Psoas muscle (tissue), 8 donors: ENCODE data around the gene CHD6. TPM values are rescaled to one million over a fixed set of nuclear protein-coding genes. Genes with fewer than 3 reads are reported as not detected.

Experiments
- ATAC-seq, 4 donors: fragments of 200-7000 bp; cut with Tn5 transposase; one replicate each; pipeline ENCODE4 v1.9.1; 2020; ENCODE audit warnings: moderate library complexity in 3 of 4, mild to moderate bottlenecking in 2 of 4
- DNase-seq, 2 donors: peaks; one replicate each; pipeline ENCODE4 v3.0.0-alpha.2; 2020
- H3K27ac ChIP-seq: fragments of 200-600 bp; one replicate; pipeline ENCODE4 v1.8.0; 2022
- H3K27me3 ChIP-seq, 3 donors: fragments of 200-600 bp in 1 of 3; one replicate each; pipeline versions ENCODE4 v1.6.1 to v1.8.0; 2013 to 2022; ENCODE audit warnings: low read length in 2 of 3, mild to moderate bottlenecking in 2 of 3, moderate library complexity in 1 of 3; ENCODE audit not compliant: insufficient read depth in 3 of 3
- H3K36me3 ChIP-seq, 2 donors: fragments of 200-600 bp in 1 of 2; one replicate each; pipeline versions ENCODE4 v1.6.1 to v1.8.0; 2013 to 2022; ENCODE audit warnings: low read depth in 1 of 2, mild to moderate bottlenecking in 1 of 2, moderate library complexity in 1 of 2; ENCODE audit not compliant: insufficient read depth in 1 of 2
- H3K4me1 ChIP-seq: fragments of 200-600 bp; one replicate; pipeline ENCODE4 v1.8.0; 2022
- H3K4me3 ChIP-seq: fragments of 200-600 bp; one replicate; pipeline ENCODE4 v1.8.0; 2022; ENCODE audit warnings: mild to moderate bottlenecking
- H3K9me3 ChIP-seq: fragments of 200-600 bp; one replicate; pipeline ENCODE4 v1.8.0; 2022
- CTCF ChIP-seq: fragments of 200-600 bp; IDR thresholded peaks from one replicate; pipeline ENCODE4 v1.8.0; 2022; ENCODE audit warnings: antibody characterized with exemption
- WGBS, 3 donors: extraction: QIAGEN DNeasy Blood & Tissue Kit; methylation state at CpG; one replicate each; pipeline versions ENCODE4 v1.1.6 to v1.1.7; 2013; 5-methylcytosine and 5-hydroxymethylcytosine counted together
- intact Hi-C, 2 donors: fragments of 100-400 bp; cut with DNase I; formaldehyde crosslinking; loops; one replicate each; pipeline versions ENCODE4 v1.11.0 to v1.14.2; 2022
- polyA plus RNA-seq, 3 donors: library from polyadenylated mRNA; stranded (reverse); fragments of 200-250 nt; gene quantifications; one replicate each; pipeline ENCODE4 v1.2.3, GENCODE V29; 2013
- total RNA-seq, 4 donors: library from RNA; stranded (reverse); fragmentation: NEBNext Ultra II Directional in 2 of 4; extraction: Animal tissue kit (Norgen Biotek cat#: 25700) in 2 of 4; gene quantifications; one replicate each; pipeline versions ENCODE4 v1.2.1 to v1.2.4, GENCODE V29; 2021 to 2023
- donor health status: healthy with polysubstance abuse.
- donor health status: DM: no; HTN: no; CAD: no; lungs with moderate emphysema.
- donor health status: Bipolar disorder and iron deficiency.
- donor health status: healthy.
- donor health status: DM: yes; HTN: yes; CAD: no.
- donor health status: DM: no; HTN: no; CAD: no.
- donor health status: DM: no; HTN: no; CAD: no.
- donor health status: DM: yes; HTN: yes; CAD: no.

The CHD6 gene
- total and polyA plus RNA-seq, 7 donors: 1.7 to 30.4 (median 17.2) TPM

- intact Hi-C loops: no loop called here
- Histone ChIP-seq H3K9me3 (no peaks in the 10 kb centered on the region), H3K27ac (no peak overlapping the region), H3K36me3 (peaks cover 13 to 99% of the 10 kb centered on the region in 2 donors), H3K4me1 (no peaks in the 10 kb centered on the region), H3K27me3 (no peaks in the 10 kb centered on the region), H3K4me3 (no peak overlapping the region)
- no peak for DNase-seq
- no peak for ATAC-seq
- TF ChIP-seq CTCF: no peak
- 95 to 96% (median 95%) methylated on average over 7 of the region's 7 CpGs for WGBS, 3 donors
Measured at GRCh38 chr20:41418739-41419293, 199.4 kb downstream of the CHD6 start.

GRCh38 chr20:41418031-41418430 is 200.1 kb downstream of the CHD6 start:
- no peak for ATAC-seq
- H3K4me3 ChIP-seq: no peak overlapping the region
- peaks cover 6% of the 10 kb centered on the region for H3K4me1 ChIP-seq
- no peaks in the 10 kb centered on the region for H3K27me3 ChIP-seq
- 81 to 95% (median 84%) methylated on average over 5 of the region's 5 CpGs for WGBS, 3 donors
- intact Hi-C loops: no loop called here
- DNase-seq: no peak
- peaks cover 13 to 99% of the 10 kb centered on the region in 2 donors for H3K36me3 ChIP-seq
- H3K27ac ChIP-seq: no peak overlapping the region
- H3K9me3 ChIP-seq: no peaks in the 10 kb centered on the region
- no peak for TF ChIP-seq CTCF

- Histone ChIP-seq H3K4me1 (peaks cover 18% of the 10 kb centered on the region), H3K4me3 (no peak overlapping the region), H3K27ac (no peak overlapping the region), H3K36me3 (peaks cover 8 to 73% of the 10 kb centered on the region in 2 donors), H3K9me3 (no peaks in the 10 kb centered on the region), H3K27me3 (no peaks in the 10 kb centered on the region)
- no peak for DNase-seq
- intact Hi-C loops: no loop called here
- no peak for TF ChIP-seq CTCF
- ATAC-seq: no peak
- WGBS, 3 donors: 93 to 97% (median 93%) methylated on average over 8 of the region's 8 CpGs
Measured at GRCh38 chr20:41415191-41415590, 203.0 kb downstream of the CHD6 start.

DNA sequence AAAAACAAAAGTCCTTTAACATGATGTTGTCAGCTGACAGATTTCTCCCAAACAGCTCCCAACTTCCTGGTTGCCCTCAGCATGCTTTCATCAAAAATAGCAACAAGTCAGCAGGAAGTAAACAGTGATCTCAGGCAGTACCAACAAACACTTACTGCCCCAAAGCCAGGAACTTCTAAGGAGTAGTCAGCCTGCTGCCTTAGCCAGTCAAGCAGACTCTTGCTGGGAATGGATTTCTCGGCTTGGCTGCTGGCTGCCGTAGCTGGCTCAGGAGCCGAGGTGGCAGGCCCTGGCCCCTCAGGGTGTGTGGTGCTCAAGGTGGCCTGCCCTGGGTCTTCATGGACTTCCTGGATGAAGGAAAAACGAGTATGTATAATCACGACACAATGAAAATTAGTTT is 205.0 kb downstream of the CHD6 start:
- no peak for TF ChIP-seq CTCF
- H3K4me3 ChIP-seq: no peak overlapping the region
- DNase-seq (no peak), ATAC-seq (peak in 3 of 4 donors; percentile 21 to 51 (median 37))
- WGBS, 3 donors: 54 to 82% (median 66%) methylated on average over 5 of the region's 5 CpGs
- peaks cover 37% of the 10 kb centered on the region for H3K4me1 ChIP-seq
- H3K27me3 ChIP-seq: no peaks in the 10 kb centered on the region
- H3K9me3 ChIP-seq: no peaks in the 10 kb centered on the region
- peaks cover 7 to 55% of the 10 kb centered on the region in 2 donors for H3K36me3 ChIP-seq
- intact Hi-C loops: loop anchor here in 1 of 2 donors (5.0 kb wide), 2 partner anchors 59 to 181 kb away; no protein-coding TSS in a partner anchor
- peak overlapping the region; percentile 81 for H3K27ac ChIP-seq
